T-helper 22 cell (primary cell): ENCODE data around the gene ITPR2.
"Not testable (repeated sequence)": the region's sequence is repeated elsewhere in the genome, so short reads cannot be mapped to it uniquely, and the experiment has no call there.

Experiments
- DNase-seq: peaks from one replicate; pipeline ENCODE4 v3.0.0-alpha.2; 2020; ENCODE audit warnings: low read depth

Gene ITPR2

GRCh38 chr12:26786865-26787514 lies 46.0 kb downstream of the ITPR2 start:
- DNase-seq, result no peak

- no peak for DNase-seq
These were observed 46.5 kb downstream of the ITPR2 start for GRCh38 chr12:26786491-26786864.

GRCh38 chr12:26783816-26784379 lies 49.1 kb downstream of the ITPR2 start:
- not testable (repeated sequence) for DNase-seq

- no peak for DNase-seq
These were observed 49.9 kb downstream of the ITPR2 start for GRCh38 chr12:26783131-26783526.

GRCh38 chr12:26782372-26783130 lies 50.4 kb downstream of the ITPR2 start:
- no peak for DNase-seq

GRCh38 chr12:26780656-26781055 lies 52.3 kb downstream of the ITPR2 start:
- not testable (repeated sequence) for DNase-seq

- DNase-seq, result not testable (repeated sequence)
These were observed 54.7 kb downstream of the ITPR2 start for GRCh38 chr12:26778173-26778775.

GRCh38 chr12:26777236-26777635 lies 55.8 kb downstream of the ITPR2 start:
- DNase-seq, result no peak

- DNase-seq, result not testable (repeated sequence)
These were observed 57.0 kb downstream of the ITPR2 start for GRCh38 chr12:26775991-26776390.

GRCh38 chr12:26773313-26774104 lies 59.5 kb downstream of the ITPR2 start:
- no peak for DNase-seq

- no peak for DNase-seq
These were observed 61.1 kb downstream of the ITPR2 start for GRCh38 chr12:26771861-26772260.

- no peak for DNase-seq
These were observed 62.5 kb downstream of the ITPR2 start for GRCh38 chr12:26770239-26771070.

- DNase-seq, result no peak
These were observed 63.4 kb downstream of the ITPR2 start for GRCh38 chr12:26769611-26770010.

- no peak for DNase-seq
These were observed 64.1 kb downstream of the ITPR2 start for GRCh38 chr12:26768611-26769603.

GRCh38 chr12:26767865-26768264 lies 65.1 kb downstream of the ITPR2 start:
- no peak for DNase-seq

GRCh38 chr12:26767116-26767515 lies 65.9 kb downstream of the ITPR2 start:
- no peak for DNase-seq

GRCh38 chr12:26762186-26762585 lies 70.8 kb downstream of the ITPR2 start:
- DNase-seq, result no peak

GRCh38 chr12:26761775-26762174 lies 71.2 kb downstream of the ITPR2 start:
- DNase-seq, result no peak

- DNase-seq, result no peak
These were observed 72.2 kb downstream of the ITPR2 start for GRCh38 chr12:26760657-26761293.
